ENCODE measurements around the gene CUL4B. TPM values are rescaled to one million over a fixed set of nuclear protein-coding genes. Genes with fewer than 3 reads are reported as not detected.
A peak's percentile ranks its signal among the peaks of the same experiment; 100 is the strongest.
"Not testable (repeated sequence)": the region's sequence is repeated elsewhere in the genome, so short reads cannot be mapped to it uniquely, and the experiment has no call there.

The CUL4B gene
- total RNA-seq: 10 to 100 TPM; 18.6 to 47.2 (median 28.4) TPM

- DNase-seq (ENCODE audit: low spot score in 2 of 2): peak; percentile 95 to 96
- Histone ChIP-seq H3K36me3 (no peaks in the 10 kb centered on the region), H3K27me3 (no peaks in the 10 kb centered on the region), H3K4me3 (peak within 1 kb of the TSS; percentile 60), H3K4me1 (peaks cover 27% of the 10 kb centered on the region), H3K27ac (peak within 1 kb of the TSS; percentile 98), H3K9me3 (no peaks in the 10 kb centered on the region)
- peak in 1 of 2 donors; percentile 34 for TF ChIP-seq POLR2A (IDR thresholded peaks at IDR 0.05)
- no peak for TF ChIP-seq CTCF (IDR thresholded peaks at IDR 0.05)
- peak in 1 of 3 donors; percentile 24 for TF ChIP-seq POLR2AphosphoS5 (IDR thresholded peaks at IDR 0.05)
- WGBS: 37% methylated on average over 38 of the region's 54 CpGs
Observed at GRCh38 chrX:120560842-120561633, at the start of gene CUL4B. Gene CUL4B, minus strand, starts transcription at chrX:120560962. Its CDS starts 324 bp downstream, at chrX:120560638.

GRCh38 chrX:120604361-120604782 is 43.6 kb upstream of the CUL4B start:
- DNase-seq (ENCODE audit: low spot score in 2 of 2): no peak
- no peaks in the 10 kb centered on the region for H3K36me3 ChIP-seq
- TF ChIP-seq POLR2A (IDR thresholded peaks at IDR 0.05) (no peak), CTCF (IDR thresholded peaks at IDR 0.05) (no peak), POLR2AphosphoS5 (IDR thresholded peaks at IDR 0.05) (no peak), EP300 (IDR thresholded peaks at IDR 0.05) (no peak)
- H3K4me1 ChIP-seq: peaks cover 9% of the 10 kb centered on the region
- peak overlapping the region; percentile 93 for H3K27ac ChIP-seq
- peak overlapping the region; percentile 58 for H3K4me3 ChIP-seq
- WGBS: 30% methylated on average over 5 of the region's 5 CpGs
- no peaks in the 10 kb centered on the region for H3K27me3 ChIP-seq
- no peaks in the 10 kb centered on the region for H3K9me3 ChIP-seq

GRCh38 chrX:120603707-120604360 is 43.1 kb upstream of the CUL4B start, which contains the start of gene MCTS1:
Gene MCTS1, plus strand, starts transcription at chrX:120604101. Its CDS starts 136 bp downstream, at chrX:120604237.
- peak within 1 kb of the TSS; percentile 93 for H3K27ac ChIP-seq
- H3K27me3 ChIP-seq: no peaks in the 10 kb centered on the region
- peaks cover 9% of the 10 kb centered on the region for H3K4me1 ChIP-seq
- peak within 1 kb of the TSS; percentile 58 for H3K4me3 ChIP-seq
- 43% methylated on average over 31 of the region's 31 CpGs for WGBS
- TF ChIP-seq POLR2AphosphoS5 (IDR thresholded peaks at IDR 0.05): no peak
- peak in 1 of 2 donors; percentile 57 for TF ChIP-seq POLR2A (IDR thresholded peaks at IDR 0.05)
- no peaks in the 10 kb centered on the region for H3K9me3 ChIP-seq
- DNase-seq (ENCODE audit: low spot score in 2 of 2): peak; percentile 85 to 87
- H3K36me3 ChIP-seq: no peaks in the 10 kb centered on the region

- WGBS: 89% methylated on average over 2 of the region's 2 CpGs
- H3K27me3 ChIP-seq: no peaks in the 10 kb centered on the region
- H3K27ac ChIP-seq: no peak overlapping the region
- no peak for DNase-seq (ENCODE audit: low spot score in 2 of 2)
- H3K4me3 ChIP-seq: no peak overlapping the region
- no peaks in the 10 kb centered on the region for H3K4me1 ChIP-seq
- TF ChIP-seq POLR2A (IDR thresholded peaks at IDR 0.05) (no peak), POLR2AphosphoS5 (IDR thresholded peaks at IDR 0.05) (no peak), EP300 (IDR thresholded peaks at IDR 0.05) (no peak), CTCF (IDR thresholded peaks at IDR 0.05) (no peak)
- no peaks in the 10 kb centered on the region for H3K9me3 ChIP-seq
- no peaks in the 10 kb centered on the region for H3K36me3 ChIP-seq
Observed at GRCh38 chrX:120585702-120586101, 24.9 kb upstream of the CUL4B start.

GRCh38 chrX:120575379-120576114 is 14.8 kb upstream of the CUL4B start:
- H3K4me1 ChIP-seq: no peaks in the 10 kb centered on the region
- no peak for TF ChIP-seq EP300 (IDR thresholded peaks at IDR 0.05)
- TF ChIP-seq POLR2A (IDR thresholded peaks at IDR 0.05): no peak
- no peak for TF ChIP-seq POLR2AphosphoS5 (IDR thresholded peaks at IDR 0.05)

GRCh38 chrX:120573806-120574205 is 13.0 kb upstream of the CUL4B start:
- not testable (repeated sequence) for H3K4me1 ChIP-seq; H3K9me3 ChIP-seq; H3K36me3 ChIP-seq; H3K4me3 ChIP-seq; H3K27me3 ChIP-seq; H3K27ac ChIP-seq; DNase-seq (ENCODE audit: low spot score in 2 of 2)
- WGBS: 81% methylated on average over 13 of the region's 13 CpGs

More at GRCh38 chrX:120575379-120576114, 14.8 kb upstream of the CUL4B start:
- no peaks in the 10 kb centered on the region for H3K27me3 ChIP-seq
- no peak overlapping the region for H3K4me3 ChIP-seq
- no peaks in the 10 kb centered on the region for H3K9me3 ChIP-seq
- DNase-seq (ENCODE audit: low spot score in 2 of 2): no peak
- H3K36me3 ChIP-seq: no peaks in the 10 kb centered on the region
- H3K27ac ChIP-seq: no peak overlapping the region
- 79% methylated on average over 18 of the region's 18 CpGs for WGBS
